Gastroesophageal sphincter (tissue), 4 donors: ENCODE results near the gene TEDC2. TPM values are rescaled to one million over a fixed set of nuclear protein-coding genes. Genes with fewer than 3 reads are reported as not detected.

ENCODE experiments used
- ATAC-seq: fragments of 150-250 bp; one replicate; pipeline ENCODE4 v1.9.1; 2016; ENCODE audit warnings: mild to moderate bottlenecking, moderate library complexity
- H3K27ac ChIP-seq, 4 donors: fragments of 200-600 bp; sonication (generic) in 3 of 4; 1 replicate in 3 of 4; 2 replicates in 1 of 4; pipeline ENCODE4 v1.5.1; 2016 to 2019
- H3K27me3 ChIP-seq: fragments of 200-600 bp; sonication (generic); one replicate; pipeline ENCODE4 v1.5.1; 2019
- H3K36me3 ChIP-seq, 2 donors: fragments of 200-600 bp; sonication (generic); one replicate each; pipeline ENCODE4 v1.5.1; 2019; ENCODE audit warnings: control low read depth in 1 of 2
- H3K4me1 ChIP-seq, 3 donors: fragments of 200-600 bp; sonication (generic); 1 replicate in 2 of 3; 2 replicates in 1 of 3; pipeline ENCODE4 v1.5.1; 2016 to 2019; ENCODE audit warnings: control low read depth in 2 of 3
- H3K4me3 ChIP-seq, 2 donors: fragments of 200-600 bp; sonication (generic); one replicate each; pipeline ENCODE4 v1.5.1; 2019; ENCODE audit warnings: mild to moderate bottlenecking in 1 of 2, moderate library complexity in 1 of 2
- H3K9me3 ChIP-seq, 3 donors: fragments of 200-600 bp; sonication (generic); one replicate each; pipeline ENCODE4 v1.5.1; 2017 to 2019; ENCODE audit warnings: control low read depth in 2 of 3
- CTCF ChIP-seq, 4 experiments: fragments of 200-600 bp in 2 of 4; fragments of 450-650 bp in 2 of 4; sonication (generic) in 1 of 4; IDR thresholded peaks; one replicate each; pipeline ENCODE4 v1.5.1; 2017 to 2019; ENCODE audit warnings: antibody characterized with exemption in 4 of 4, mild to moderate bottlenecking in 2 of 4, moderate library complexity in 2 of 4
- EP300 ChIP-seq: sonication (generic); formaldehyde crosslinking; IDR thresholded peaks from one replicate; pipeline ENCODE4 v1.6.1; 2017; ENCODE audit warnings: antibody characterized with exemption, mild to moderate bottlenecking
- POLR2A ChIP-seq, 2 donors: fragments of 450-650 bp; IDR thresholded peaks; one replicate each; pipeline ENCODE4 v1.6.1; 2017; ENCODE audit warnings: antibody characterized with exemption in 2 of 2, mild to moderate bottlenecking in 2 of 2, moderate library complexity in 1 of 2
- POLR2AphosphoS5 ChIP-seq: sonication (generic); formaldehyde crosslinking; IDR thresholded peaks from one replicate; pipeline ENCODE4 v1.6.1; 2017; ENCODE audit warnings: antibody characterized with exemption
- WGBS, 2 donors: methylation state at CpG; one replicate each; pipeline ENCODE4 v1.1.5; 2018; ENCODE audit warnings: low coverage in 1 of 2; 5-methylcytosine and 5-hydroxymethylcytosine counted together
- total RNA-seq, 4 donors: library from RNA; depleted of rRNA; stranded (reverse); fragments of >200 nt; gene quantifications; one replicate each; pipeline ENCODE4 v1.1.0, GENCODE V29; 2016

TEDC2 gene
- total RNA-seq, 4 donors from 2014 or later: 1.0 to 2.5 TPM; not detected in 2

GRCh38 chr16:2499890-2500429 lies 40.1 kb downstream of the TEDC2 start:
- TF ChIP-seq CTCF (IDR thresholded peaks at IDR 0.05): no peak
- TF ChIP-seq POLR2AphosphoS5: no peak
- no peak for TF ChIP-seq POLR2A (IDR thresholded peaks at IDR 0.05)
- TF ChIP-seq EP300: no peak
- Histone ChIP-seq H3K4me1 (peaks cover 0 to 53% (median 26%) of the 10 kb centered on the region in 3 donors), H3K4me3 (no peak overlapping the region), H3K36me3 (peaks cover 0 to 46% of the 10 kb centered on the region in 2 donors), H3K27me3 (no peaks in the 10 kb centered on the region), H3K9me3 (no peaks in the 10 kb centered on the region), H3K27ac (no peak overlapping the region)
- no peak for ATAC-seq
- no CpG with 5 or more reads among the region's 29 CpGs for WGBS, 2 donors

- Histone ChIP-seq H3K9me3 (no peaks in the 10 kb centered on the region), H3K27ac (no peak overlapping the region), H3K4me1 (peaks cover 0 to 53% (median 26%) of the 10 kb centered on the region in 3 donors), H3K36me3 (peaks cover 0 to 46% of the 10 kb centered on the region in 2 donors), H3K27me3 (no peaks in the 10 kb centered on the region), H3K4me3 (no peak overlapping the region)
- no peak for ATAC-seq
- WGBS, 2 donors: 100% methylated on average over 1 of the region's 20 CpGs; no CpG with 5 or more reads in 1 of the 2 donors
- no peak for TF ChIP-seq POLR2AphosphoS5
- no peak for TF ChIP-seq POLR2A (IDR thresholded peaks at IDR 0.05)
- TF ChIP-seq EP300: no peak
- TF ChIP-seq CTCF (IDR thresholded peaks at IDR 0.05): no peak
Measured at GRCh38 chr16:2500430-2500917, 40.6 kb downstream of the TEDC2 start.

GRCh38 chr16:2500918-2501750 lies 41.2 kb downstream of the TEDC2 start:
- Histone ChIP-seq H3K36me3 (peaks cover 0 to 42% of the 10 kb centered on the region in 2 donors), H3K27me3 (no peaks in the 10 kb centered on the region), H3K9me3 (no peaks in the 10 kb centered on the region), H3K4me3 (peak overlapping the region in 1 of 2 donors; percentile 45), H3K27ac (peak overlapping the region in 3 of 4 donors; percentile 51 to 68 (median 58)), H3K4me1 (peaks cover 0 to 53% (median 26%) of the 10 kb centered on the region in 3 donors)
- TF ChIP-seq EP300 (no peak), CTCF (IDR thresholded peaks at IDR 0.05) (peak in 3 of 4 experiments; percentile 97 to 100 (median 98))
- no CpG with 5 or more reads among the region's 23 CpGs for WGBS, 2 donors
- peak; percentile 92 for ATAC-seq

GRCh38 chr16:2501946-2502895 lies 42.3 kb downstream of the TEDC2 start:
- H3K4me1 ChIP-seq: peaks cover 0 to 47% (median 25%) of the 10 kb centered on the region in 3 donors
- WGBS, 2 donors: 57% methylated on average over 3 of the region's 18 CpGs; no CpG with 5 or more reads in 1 of the 2 donors
- H3K27ac ChIP-seq: peak overlapping the region in 3 of 4 donors; percentile 30 to 68 (median 58)
- ATAC-seq: no peak
- H3K4me3 ChIP-seq: peak overlapping the region in 1 of 2 donors; percentile 45
- peaks cover 0 to 36% of the 10 kb centered on the region in 2 donors for H3K36me3 ChIP-seq
- TF ChIP-seq POLR2AphosphoS5 (no peak), EP300 (no peak), CTCF (IDR thresholded peaks at IDR 0.05) (no peak), POLR2A (IDR thresholded peaks at IDR 0.05) (no peak)
- no peaks in the 10 kb centered on the region for H3K27me3 ChIP-seq
- no peaks in the 10 kb centered on the region for H3K9me3 ChIP-seq
